NCI-H510A (cell line): ENCODE measurements around the gene SESN3.
A peak's percentile ranks its signal among the peaks of the same experiment; 100 is the strongest.
"Not testable (repeated sequence)": the region's sequence is repeated elsewhere in the genome, so short reads cannot be mapped to it uniquely, and the experiment has no call there.

Experiments used
- DNase-seq: peaks from one replicate; lab custom pipeline; 2025; lab: John Stamatoyannopoulos, UW

Gene SESN3

GRCh38 chr11:95152876-95153856 is 77.8 kb downstream of the SESN3 start:
- no peak for DNase-seq

GRCh38 chr11:95150956-95151684 is 79.9 kb downstream of the SESN3 start:
- peak; percentile 87 for DNase-seq

- DNase-seq, result no peak
These were observed 81.2 kb downstream of the SESN3 start for GRCh38 chr11:95149651-95150364.

- DNase-seq, result no peak
These were observed 82.1 kb downstream of the SESN3 start for GRCh38 chr11:95148938-95149337.

- DNase-seq, result no peak
These were observed 82.6 kb downstream of the SESN3 start for GRCh38 chr11:95148406-95148805.

GRCh38 chr11:95147364-95147905 is 83.6 kb downstream of the SESN3 start:
- no peak for DNase-seq

- DNase-seq, result no peak
These were observed 85.5 kb downstream of the SESN3 start for GRCh38 chr11:95145430-95146060.

- no peak for DNase-seq
These were observed 86.4 kb downstream of the SESN3 start for GRCh38 chr11:95144313-95145235.

- DNase-seq, result no peak
These were observed 87.8 kb downstream of the SESN3 start for GRCh38 chr11:95143106-95143681.

- no peak for DNase-seq
These were observed 88.6 kb downstream of the SESN3 start for GRCh38 chr11:95142431-95142830.

- DNase-seq, result no peak
These were observed 90.5 kb downstream of the SESN3 start for GRCh38 chr11:95140397-95141033.

GRCh38 chr11:95138448-95138847 is 92.6 kb downstream of the SESN3 start:
- DNase-seq, result no peak

- no peak for DNase-seq
These were observed 93.7 kb downstream of the SESN3 start for GRCh38 chr11:95137299-95137698.

- DNase-seq, result not testable (repeated sequence)
These were observed 94.3 kb downstream of the SESN3 start for GRCh38 chr11:95136747-95137146.

- no peak for DNase-seq
These were observed 95.1 kb downstream of the SESN3 start for GRCh38 chr11:95135880-95136279.

- no peak for DNase-seq
These were observed 95.8 kb downstream of the SESN3 start for GRCh38 chr11:95135155-95135554.

GRCh38 chr11:95134491-95134890 is 96.5 kb downstream of the SESN3 start:
- DNase-seq, result no peak

- no peak for DNase-seq
These were observed 98.0 kb downstream of the SESN3 start for GRCh38 chr11:95132956-95133355.

- no peak for DNase-seq
These were observed 102.4 kb downstream of the SESN3 start for GRCh38 chr11:95128602-95129001.

- no peak for DNase-seq
These were observed 107.4 kb downstream of the SESN3 start for GRCh38 chr11:95123556-95123955.
